GM23338 (cell line): ENCODE measurements around the gene SNCA.

Experiments used
- CREB1 ChIP-seq: fragments of 250-450 bp; sonication (Bioruptor Pico); IDR thresholded peaks from 2 replicates; pipeline ENCODE4 v1.5.0; 2020; ENCODE audit warnings: low read depth, mild to moderate bottlenecking, moderate library complexity
- CTCF ChIP-seq, 2 experiments: fragments of 200-600 bp in 1 of 2; sonication (generic) in 1 of 2; conservative IDR thresholded peaks; 2 replicates each; pipeline versions ENCODE4 v1.5.1 to v1.6.1; 2016 to 2017; ENCODE audit warnings: antibody characterized with exemption in 2 of 2, low read depth in 2 of 2, mild to moderate bottlenecking in 2 of 2, moderate library complexity in 1 of 2
- ETS1 ChIP-seq: IDR thresholded peaks from 2 replicates; pipeline ENCODE4 v1.6.1; 2016; ENCODE audit warnings: antibody characterized with exemption
- EZH2 ChIP-seq: fragments of 200-600 bp; sonication (generic); IDR thresholded peaks from one replicate; pipeline ENCODE4 v1.8.0; 2017; ENCODE audit warnings: antibody characterized with exemption, mild to moderate bottlenecking, low read depth; ENCODE audit not compliant: unreplicated experiment
- EZH2phosphoT487 ChIP-seq: fragments of 200-600 bp; sonication (generic); IDR thresholded peaks from one replicate; pipeline ENCODE4 v1.8.1; 2018; ENCODE audit warnings: antibody characterized with exemption; ENCODE audit not compliant: unreplicated experiment
- JUNB ChIP-seq: IDR thresholded peaks from one replicate; pipeline ENCODE4 v1.6.1; 2016; ENCODE audit warnings: antibody characterized with exemption; ENCODE audit not compliant: unreplicated experiment
- POLR2AphosphoS5 ChIP-seq: IDR thresholded peaks from 2 replicates; pipeline ENCODE4 v1.6.1; 2016; ENCODE audit warnings: antibody characterized with exemption, low read depth
- REST ChIP-seq: IDR thresholded peaks from one replicate; pipeline ENCODE4 v1.6.1; 2018; ENCODE audit warnings: antibody characterized with exemption; ENCODE audit not compliant: unreplicated experiment
- STAT1 ChIP-seq: IDR thresholded peaks from one replicate; pipeline ENCODE4 v1.6.1; 2016; ENCODE audit warnings: antibody characterized with exemption; ENCODE audit not compliant: unreplicated experiment
- ZNF462 ChIP-seq: fragments of 250-450 bp; sonication (Bioruptor Pico); IDR thresholded peaks from 2 replicates; pipeline ENCODE4 v1.5.0; 2020; ENCODE audit warnings: mild to moderate bottlenecking, moderate library complexity

- TF ChIP-seq EZH2 (no peak), REST (no peak), STAT1 (no peak), CTCF (conservative IDR thresholded peaks at IDR 0.05; ENCODE audit: low read depth in 2 of 2) (no peak), EZH2phosphoT487 (no peak), CREB1 (CRISPR knock-in tag) (no peak), ZNF462 (CRISPR knock-in tag) (no peak), POLR2AphosphoS5 (no peak), ETS1 (no peak), JUNB (no peak)
These were observed 33.0 kb downstream of the SNCA start for GRCh38 chr4:89803915-89804314.
